Epidermal melanocyte (primary cell): ENCODE results near the gene LRRFIP1.
A peak's percentile ranks its signal among the peaks of the same experiment; 100 is the strongest.
"Not testable (repeated sequence)": the region's sequence is repeated elsewhere in the genome, so short reads cannot be mapped to it uniquely, and the experiment has no call there.

Experiments
- DNase-seq: peaks from one replicate; pipeline ENCODE4 v3.0.0; 2011; ENCODE audit warnings: low spot score; ENCODE audit not compliant: insufficient read length

Gene LRRFIP1, protein sequence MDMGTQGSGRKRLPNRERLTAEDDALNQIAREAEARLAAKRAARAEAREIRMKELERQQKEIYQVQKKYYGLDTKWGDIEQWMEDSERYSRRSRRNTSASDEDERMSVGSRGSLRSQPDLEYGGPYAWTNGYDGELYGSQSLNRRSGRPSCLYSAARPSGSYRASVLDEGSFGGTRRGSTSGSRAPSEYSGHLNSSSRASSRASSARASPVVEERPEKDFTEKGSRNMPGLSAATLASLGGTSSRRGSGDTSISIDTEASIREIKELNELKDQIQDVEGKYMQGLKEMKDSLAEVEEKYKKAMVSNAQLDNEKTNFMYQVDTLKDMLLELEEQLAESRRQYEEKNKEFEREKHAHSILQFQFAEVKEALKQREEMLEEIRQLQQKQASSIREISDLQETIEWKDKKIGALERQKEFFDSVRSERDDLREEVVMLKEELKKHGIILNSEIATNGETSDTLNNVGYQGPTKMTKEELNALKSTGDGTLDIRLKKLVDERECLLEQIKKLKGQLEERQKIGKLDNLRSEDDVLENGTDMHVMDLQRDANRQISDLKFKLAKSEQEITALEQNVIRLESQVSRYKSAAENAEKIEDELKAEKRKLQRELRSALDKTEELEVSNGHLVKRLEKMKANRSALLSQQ

DNA sequence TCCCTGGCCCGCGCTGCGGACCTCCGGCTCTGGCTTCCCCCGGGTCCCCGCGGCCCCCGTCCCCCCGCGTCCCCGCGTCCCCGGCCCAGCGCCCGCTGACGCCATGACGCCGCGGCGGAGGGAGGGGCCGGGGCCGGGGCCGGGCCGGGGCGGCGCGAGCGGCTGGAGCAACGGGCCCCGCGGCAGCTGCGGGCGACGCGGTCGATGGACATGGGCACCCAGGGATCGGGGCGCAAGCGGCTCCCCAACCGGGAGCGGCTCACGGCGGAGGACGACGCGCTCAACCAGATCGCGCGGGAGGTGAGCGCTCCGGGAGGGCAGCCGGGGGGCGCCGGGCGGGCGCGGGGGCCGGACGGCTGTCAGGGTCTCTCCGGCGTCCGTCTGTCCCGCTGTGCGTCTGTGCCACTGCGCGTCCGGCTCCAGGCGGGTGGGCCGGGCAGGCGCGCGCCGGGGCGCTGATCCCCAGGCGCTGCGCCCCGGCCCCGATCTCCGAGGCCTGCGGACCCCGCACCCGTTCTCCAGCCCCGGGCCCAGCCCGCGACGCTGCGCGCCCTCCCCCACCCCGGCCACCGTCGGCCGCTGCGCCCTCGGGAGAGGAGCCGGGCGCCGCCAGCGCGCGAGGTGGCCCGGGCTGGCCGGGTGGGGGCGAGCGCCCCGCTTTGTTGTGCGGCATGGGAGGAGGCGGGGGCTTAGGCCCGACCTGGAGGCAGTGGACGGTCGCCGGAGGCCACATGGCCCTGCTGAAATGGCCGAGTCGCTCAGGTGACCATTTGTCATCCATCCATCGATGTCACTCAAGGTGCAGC lies at the start of gene LRRFIP1:
Gene LRRFIP1 (plus strand): TSS at position 147 of the 806 bp plus-strand sequence. CDS start 58 bp downstream, at position 205.
- no peak for DNase-seq

DNA sequence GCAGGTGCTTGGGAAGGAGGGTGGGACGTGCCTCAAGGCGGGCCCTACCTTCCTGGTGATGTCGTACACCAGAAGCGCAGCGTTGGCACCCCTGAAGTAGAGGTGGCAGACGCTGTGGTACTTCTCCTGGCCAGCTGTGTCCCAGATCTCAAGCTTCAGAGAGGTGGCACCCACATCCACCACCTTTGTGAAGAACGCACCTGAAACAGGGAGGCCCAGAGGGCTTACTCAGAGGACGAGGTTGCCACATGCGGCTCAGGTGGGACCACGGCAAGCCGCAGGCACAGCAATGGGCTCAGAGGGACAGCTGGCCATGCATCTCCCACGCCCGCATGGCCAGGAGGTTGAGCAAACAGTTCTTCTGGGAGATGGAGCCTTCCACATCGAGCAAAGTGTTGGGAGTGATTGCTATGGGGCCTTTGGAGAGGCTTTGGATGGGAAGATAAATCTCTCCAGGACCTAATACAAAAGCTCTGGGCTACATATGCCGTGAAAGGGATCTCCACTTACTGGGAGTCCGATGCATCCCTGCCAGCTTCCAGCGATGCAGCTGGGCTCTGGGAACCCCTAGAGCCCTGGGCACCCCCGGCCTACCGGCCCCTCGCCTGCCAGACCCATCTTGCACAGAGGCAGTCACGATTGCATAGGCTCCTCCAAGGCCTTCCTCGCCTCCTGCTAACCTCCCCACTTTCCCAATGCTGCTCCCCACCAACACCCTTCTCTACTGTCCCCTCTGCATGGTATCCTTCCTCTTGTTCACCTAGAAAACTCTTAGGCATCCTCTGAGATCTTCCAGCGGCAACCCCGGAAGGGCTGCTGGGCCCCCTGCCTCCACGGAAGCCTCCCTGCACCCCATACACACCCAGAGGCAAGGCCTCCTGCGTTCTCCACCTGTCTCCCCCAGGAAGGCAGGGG lies 49.2 kb upstream of the LRRFIP1 start:
- DNase-seq = no peak

DNA sequence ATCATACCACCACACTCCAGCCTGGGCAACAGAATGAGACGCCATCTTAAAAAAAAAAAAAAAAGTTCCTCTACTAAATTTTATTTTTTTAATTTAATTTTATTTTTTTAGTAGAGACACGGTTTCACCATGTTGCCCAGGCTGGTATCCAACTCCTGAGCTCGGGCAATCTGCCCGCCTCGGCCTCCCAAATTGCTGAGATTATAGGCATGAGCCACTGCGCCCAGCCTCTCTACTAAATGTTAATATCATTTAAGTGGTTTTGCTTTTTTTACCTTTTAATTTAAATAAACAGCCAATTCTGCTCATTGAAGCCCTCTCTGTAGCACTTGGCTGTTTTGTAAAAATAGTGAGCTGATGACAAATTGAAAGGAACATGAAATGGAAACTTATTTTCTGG lies 46.1 kb upstream of the LRRFIP1 start:
- DNase-seq = no peak

- DNase-seq = peak; percentile 72
These were observed 45.3 kb upstream of the LRRFIP1 start for GRCh38 chr2:237581751-237582746.

DNA sequence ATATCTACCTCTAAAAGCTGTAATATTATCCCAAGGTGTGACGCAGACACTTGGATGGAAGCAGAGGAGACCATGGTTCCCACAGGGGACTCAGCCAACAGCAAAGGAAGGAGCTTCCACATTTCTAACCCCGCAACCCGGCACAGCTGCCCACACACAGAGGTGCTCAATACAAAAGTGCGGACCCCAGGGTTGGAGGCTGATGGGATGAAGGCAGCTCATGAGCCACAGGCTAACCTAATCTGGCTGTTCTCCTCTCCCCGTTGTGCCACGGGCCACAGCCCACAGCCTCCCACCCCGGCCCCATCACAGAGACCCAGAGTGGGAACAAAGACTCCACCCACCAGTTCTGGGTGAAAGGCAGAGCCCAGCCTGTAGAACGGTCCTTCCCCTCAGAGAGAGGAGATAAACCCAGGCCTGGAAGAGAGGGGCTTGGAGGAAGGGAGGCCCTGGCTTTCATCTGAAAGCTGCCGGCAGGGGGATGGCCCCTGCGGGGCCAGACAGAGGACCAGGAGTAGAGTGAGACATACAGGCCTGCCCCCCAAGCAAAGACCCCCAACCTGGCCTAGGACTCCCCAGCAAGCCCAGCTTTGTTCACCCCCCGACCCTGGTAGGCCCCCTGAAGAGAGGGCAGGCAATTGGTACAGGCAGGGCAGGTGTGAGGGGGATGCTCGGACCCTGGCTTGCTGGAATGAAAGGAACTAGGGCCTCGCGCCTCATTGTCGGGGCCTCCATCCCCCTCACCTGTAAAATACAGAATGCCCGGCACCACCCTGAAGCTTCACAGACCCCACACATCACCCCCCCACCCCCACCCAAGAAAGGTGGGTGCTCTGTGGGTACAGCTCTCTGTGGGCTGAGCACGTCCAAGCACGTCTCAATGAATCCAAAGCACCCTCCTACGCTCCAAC lies 43.7 kb upstream of the LRRFIP1 start:
- DNase-seq = no peak

GRCh38 chr2:237585590-237586221 lies 41.7 kb upstream of the LRRFIP1 start:
- no peak for DNase-seq

- no peak for DNase-seq
These were observed 39.2 kb upstream of the LRRFIP1 start for GRCh38 chr2:237588044-237588696.

GRCh38 chr2:237590272-237591140 lies 36.9 kb upstream of the LRRFIP1 start, which contains the start of gene RAB17:
Gene RAB17, minus strand, starts transcription at chr2:237590734. Its CDS starts 4,580 bp downstream, at chr2:237586154.
- no peak for DNase-seq

DNA sequence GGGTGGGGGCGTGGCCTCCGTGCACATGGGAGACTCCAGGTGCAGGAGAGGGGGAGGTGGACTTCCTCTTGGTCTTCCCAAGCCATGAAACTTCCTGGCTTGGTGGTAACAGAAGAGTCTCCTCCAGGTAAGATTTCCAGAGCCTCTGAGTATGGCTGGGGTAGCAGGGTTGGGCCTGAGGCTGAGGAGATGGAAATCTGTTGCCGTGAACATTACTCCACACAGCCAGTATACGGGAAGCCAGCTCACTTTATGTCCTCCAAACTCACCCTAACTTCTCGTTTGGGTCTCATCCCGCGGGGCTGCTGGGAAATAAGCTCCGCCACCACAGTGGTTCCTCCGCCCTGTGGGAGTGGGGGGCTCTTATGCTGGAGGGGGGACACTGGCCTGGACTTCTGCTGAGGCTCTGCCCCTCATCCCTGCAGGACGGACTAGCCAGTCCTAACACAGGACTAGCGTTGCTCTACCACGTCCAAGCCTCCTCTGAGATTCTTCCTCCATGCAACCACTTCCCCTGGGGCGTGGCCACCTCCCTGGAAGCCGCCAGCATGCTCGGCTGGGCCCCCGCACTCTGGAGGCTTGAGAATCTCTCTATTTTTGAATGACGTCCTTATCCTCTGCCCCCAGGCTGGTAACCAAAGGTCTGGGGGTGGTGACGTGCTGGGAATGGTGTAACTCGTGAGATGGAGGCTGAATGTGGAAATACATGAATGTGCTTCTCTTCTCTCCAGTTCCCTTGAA lies 36.1 kb upstream of the LRRFIP1 start:
- peak; percentile 86 for DNase-seq

GRCh38 chr2:237592425-237592980 lies 34.9 kb upstream of the LRRFIP1 start:
- no peak for DNase-seq

DNA sequence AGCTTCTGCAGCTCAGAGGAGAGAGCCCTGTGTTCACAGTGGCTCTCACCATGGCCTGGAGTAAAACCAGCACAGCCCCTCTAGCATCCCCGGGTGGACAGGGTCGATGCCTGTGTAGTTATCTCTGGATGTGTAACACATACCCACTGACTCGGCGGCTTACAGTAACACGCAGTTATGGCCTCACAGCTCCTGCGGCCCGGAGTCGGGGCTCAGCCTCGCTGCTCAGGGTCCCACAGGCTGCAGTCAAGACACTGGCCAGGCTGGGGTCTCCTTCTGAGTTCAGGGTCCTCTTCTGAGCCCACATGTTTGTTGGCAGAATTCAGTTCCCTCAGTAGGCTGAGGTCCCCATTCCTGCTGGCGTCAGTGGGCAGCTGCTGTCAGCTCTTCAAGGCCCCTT lies 34.4 kb upstream of the LRRFIP1 start:
- no peak for DNase-seq

GRCh38 chr2:237593596-237594320 lies 33.6 kb upstream of the LRRFIP1 start:
- DNase-seq = no peak

DNA sequence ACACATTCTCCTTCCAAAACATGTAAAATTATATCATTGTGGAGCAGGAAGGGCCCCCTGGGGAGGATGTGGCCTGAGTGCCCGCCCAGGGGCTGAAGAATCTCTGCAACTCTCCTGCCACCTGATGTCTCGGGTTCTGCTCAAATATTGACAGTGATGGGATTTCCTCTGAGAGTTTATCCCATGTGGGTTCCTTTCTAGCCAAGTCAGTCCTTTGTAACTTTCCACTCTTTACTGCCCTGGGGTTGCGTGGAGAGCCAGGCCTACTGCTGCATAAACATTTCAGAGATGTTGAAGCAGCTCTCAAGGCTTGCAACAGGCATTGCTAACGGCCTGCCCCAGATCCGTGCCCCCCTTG lies 32.9 kb upstream of the LRRFIP1 start:
- no peak for DNase-seq

- DNase-seq = not testable (repeated sequence)
These were observed 31.4 kb upstream of the LRRFIP1 start for GRCh38 chr2:237595829-237596519.
